ENCODE data around the gene PCCB.

Gene PCCB

GRCh38 chr3:136378011-136378410 is 127.9 kb downstream of the PCCB start:
- no peak overlapping the region for H3K4me3 ChIP-seq (ENCODE audit: low read length)
- no peaks in the 10 kb centered on the region for H3K36me3 ChIP-seq (ENCODE audit: control insufficient read depth, insufficient read depth, low read length)
- no peak for DNase-seq (ENCODE audit: low read depth, low spot score)
- H3K4me1 ChIP-seq (ENCODE audit: control insufficient read depth, insufficient read depth, low read length) = no peaks in the 10 kb centered on the region
- H3K27ac ChIP-seq (ENCODE audit: low read length) = no peak overlapping the region
- no CpG with 5 or more reads among the region's 1 CpG for WGBS (ENCODE audit: insufficient coverage, insufficient read length)
- no peaks in the 10 kb centered on the region for H3K27me3 ChIP-seq (ENCODE audit: control insufficient read depth, insufficient read depth, low read length)
- no peaks in the 10 kb centered on the region for H3K9me3 ChIP-seq (ENCODE audit: control insufficient read depth, insufficient read depth, low read length)

All from iPS DF 6.9 (cell line).